Endothelial cell of umbilical vein (primary cell): ENCODE data around the gene CNKSR2. TPM values are rescaled to one million over a fixed set of nuclear protein-coding genes. Genes with fewer than 3 reads are reported as not detected.

Source experiments
- BruUV-seq: library from RNA; stranded (reverse); fragments of 400-500 nt; replicated peaks from 2 replicates; lab custom pipeline; 2021; lab: Mats Ljungman, UMichigan
- CTCF ChIA-PET: fragments of 300-600, 350-600 bp; sonication (Branson Sonifier 250); formaldehyde crosslinking; loops from one replicate; lab custom pipeline; 2021; ENCODE audit warnings: antibody characterized with exemption, inconsistent platforms; lab: Charles Lee
- POLR2A ChIA-PET: fragments of 300-600, 350-600 bp; sonication (Branson Sonifier 250); formaldehyde crosslinking; loops from one replicate; lab custom pipeline; 2021; ENCODE audit warnings: antibody characterized with exemption, inconsistent platforms; lab: Charles Lee
- DNase-seq: peaks from one replicate; pipeline ENCODE4 v3.0.0-alpha.2; 2011; ENCODE audit warnings: low read depth, low spot score
- FAIRE-seq: peaks from 2 replicates; lab custom pipeline; 2011; peaks lifted over from hg19 to GRCh38; lab: Jason Lieb, UNC
- H2AFZ ChIP-seq: 2 replicates; pipeline ENCODE4 v1.6.0; 2012; ENCODE audit warnings: low read depth, low read length, control low read depth, inconsistent platforms
- H3K27ac ChIP-seq: 2 replicates; pipeline ENCODE4 v1.5.1; 2011; ENCODE audit warnings: low read depth, mild to moderate bottlenecking, control low read depth, low read length, moderate library complexity; ENCODE audit not compliant: insufficient read depth
- H3K27me3 ChIP-seq, 2 experiments: 2 replicates each; pipeline versions ENCODE4 v1.6.0 to v1.6.1; 2011; ENCODE audit warnings: low read length in 2 of 2, mixed read lengths in 1 of 2; ENCODE audit not compliant: control insufficient read depth in 2 of 2, insufficient read depth in 2 of 2
- H3K36me3 ChIP-seq, 2 experiments: 2 replicates in 1 of 2; 3 replicates in 1 of 2; pipeline ENCODE4 v1.5.1; 2011; ENCODE audit warnings: low read length in 2 of 2, mild to moderate bottlenecking in 1 of 2, moderate library complexity in 1 of 2; ENCODE audit not compliant: control insufficient read depth in 2 of 2, insufficient read depth in 2 of 2; ENCODE audit errors: extremely low read depth in 1 of 2
- H3K4me1 ChIP-seq: 3 replicates; pipeline ENCODE4 v1.5.1; 2011; ENCODE audit warnings: mild to moderate bottlenecking, low read length; ENCODE audit not compliant: control insufficient read depth, insufficient read depth; ENCODE audit errors: extremely low read depth
- H3K4me2 ChIP-seq: 2 replicates; pipeline ENCODE4 v1.6.1; 2011; ENCODE audit warnings: low read length, control low read depth, mixed read lengths; ENCODE audit not compliant: insufficient read depth
- H3K4me3 ChIP-seq, 3 experiments: fragments of 200-600 bp in 1 of 3; sonication (generic), shearing (Covaris generic) in 1 of 3; replicated peaks in 1 of 3; 2 replicates each; pipeline ENCODE4 v1.5.1; 2011 to 2016; ENCODE audit warnings: control low read depth in 3 of 3, low read length in 3 of 3, mild to moderate bottlenecking in 2 of 3, inconsistent platforms in 1 of 3, low read depth in 1 of 3, moderate library complexity in 1 of 3; ENCODE audit not compliant: insufficient read depth in 1 of 3
- H3K79me2 ChIP-seq: 2 replicates; pipeline ENCODE4 v1.6.0; 2012; ENCODE audit warnings: low read length, inconsistent platforms; ENCODE audit not compliant: control insufficient read depth, insufficient read depth
- H3K9ac ChIP-seq: replicated peaks from 2 replicates; pipeline ENCODE3; 2011; ENCODE audit warnings: low read length, control low read depth; ENCODE audit not compliant: insufficient read depth; ENCODE audit errors: extremely low read depth
- H3K9me1 ChIP-seq: replicated peaks from 3 replicates; pipeline ENCODE4 v1.6.0; 2011; ENCODE audit warnings: mild to moderate bottlenecking, low read length; ENCODE audit not compliant: control insufficient read depth, insufficient read depth; ENCODE audit errors: extremely low read depth
- H3K9me3 ChIP-seq: replicated peaks from 2 replicates; pipeline ENCODE4 v1.5.1; 2012; ENCODE audit warnings: low read length, inconsistent platforms; ENCODE audit not compliant: control insufficient read depth, insufficient read depth
- H4K20me1 ChIP-seq: replicated peaks from 2 replicates; pipeline ENCODE3; 2011; ENCODE audit warnings: mild to moderate bottlenecking, low read length; ENCODE audit not compliant: control insufficient read depth, insufficient read depth; ENCODE audit errors: extremely low read depth
- EZH2 ChIP-seq: IDR thresholded peaks from 2 replicates; pipeline ENCODE4 v1.6.1; 2012; ENCODE audit warnings: borderline replicate concordance, low read depth, mild to moderate bottlenecking, moderate library complexity, low read length, inconsistent platforms; ENCODE audit not compliant: severe bottlenecking
- FOS ChIP-seq: IDR thresholded peaks from 2 replicates; pipeline ENCODE4 v1.6.1; 2011; ENCODE audit warnings: mild to moderate bottlenecking, low read length, moderate library complexity, borderline replicate concordance; ENCODE audit not compliant: insufficient read depth
- GATA2 ChIP-seq: IDR thresholded peaks from 2 replicates; pipeline ENCODE4 v1.7.0; 2011; ENCODE audit warnings: low read depth, mild to moderate bottlenecking, moderate library complexity, mixed read lengths, low read length; ENCODE audit not compliant: insufficient read length, insufficient read depth
- JUN ChIP-seq: IDR thresholded peaks from 2 replicates; pipeline ENCODE4 v1.6.1; 2011; ENCODE audit warnings: borderline replicate concordance, low read depth; ENCODE audit not compliant: insufficient read length, insufficient read depth
- MYC ChIP-seq: IDR thresholded peaks from one replicate; pipeline ENCODE4 v1.6.1; 2011; ENCODE audit warnings: mild to moderate bottlenecking, low read depth, low read length
- POLR2A ChIP-seq: IDR thresholded peaks from 2 replicates; pipeline ENCODE4 v1.6.1; 2012; ENCODE audit warnings: low read depth, mild to moderate bottlenecking, control low read depth, low read length
- POLR2AphosphoS5 ChIP-seq: IDR thresholded peaks from 2 replicates; pipeline ENCODE4 v1.6.1; 2012; ENCODE audit warnings: low read depth, mild to moderate bottlenecking, control low read depth, low read length, moderate library complexity; ENCODE audit not compliant: insufficient read depth
- dilution Hi-C: fragments of 300-500 bp; cut with MboI; formaldehyde crosslinking; loops from one replicate; pipeline ENCODE4 v1.15.0; 2019; ENCODE audit warnings: low sequenced_read_pairs; ENCODE audit not compliant: extremely low pct_ligation_motif_present
- intact Hi-C: fragments of 100-400 bp; cut with micrococcal nuclease; formaldehyde crosslinking; loops from one replicate; pipeline ENCODE4 v1.10.0; 2022
- polyA plus RNA-seq, 4 experiments: library from polyadenylated mRNA; depleted of rRNA in 3 of 4; stranded (reverse) in 3 of 4; unstranded in 1 of 4; fragments of >200 nt; gene quantifications; 2 replicates each; pipeline versions ENCODE4 v1.2.1 to v1.2.3, GENCODE V29; 2011 to 2012; ENCODE audit warnings: missing spikeins in 1 of 4
- total RNA-seq: library from RNA; stranded (reverse); gene quantifications from 2 replicates; pipeline ENCODE4 v1.2.3, GENCODE V29; 2021
- TF ChIP-seq, protein P1 (sequence below), 2 donors: IDR thresholded peaks; 1 replicate in 1 of 2; 2 replicates in 1 of 2; pipeline ENCODE4 v1.5.1; 2011; ENCODE audit warnings: low read length in 2 of 2, mild to moderate bottlenecking in 2 of 2, moderate library complexity in 2 of 2, control low read depth in 1 of 2, inconsistent platforms in 1 of 2, low read depth in 1 of 2; ENCODE audit not compliant: insufficient read depth in 1 of 2; ENCODE audit errors: extremely low read depth in 1 of 2
- TF ChIP-seq, protein P2 (sequence below): IDR thresholded peaks from 2 replicates; pipeline ENCODE4 v1.6.1; 2011; ENCODE audit not compliant: insufficient read depth, insufficient read length

CNKSR2 gene
- total and polyA plus RNA-seq, 2 donors (not counting 3 experiments of a cell fraction or from before 2014, with no cell fraction given): 0.13 TPM; not detected in 1

DNA sequence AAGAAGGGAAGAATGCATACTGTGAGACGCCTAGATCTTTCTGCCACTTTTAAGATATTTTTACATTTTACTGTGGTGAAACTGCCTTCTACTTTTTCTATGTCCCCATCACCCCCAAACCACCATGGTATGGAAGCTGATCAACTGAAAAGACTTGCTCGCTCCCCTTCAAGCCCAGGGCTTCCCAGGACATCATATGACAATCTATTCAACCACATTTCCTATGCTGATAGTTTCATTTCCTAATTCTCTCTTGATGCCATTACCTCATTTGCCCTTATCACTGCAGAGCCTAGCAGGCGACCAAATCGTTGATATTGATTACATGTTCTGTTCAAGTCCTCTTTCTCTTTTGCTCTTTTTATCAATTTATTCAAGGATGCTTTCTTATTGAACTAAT, 324.1 kb downstream of the CNKSR2 start:
- ChIA-PET CTCF (no interaction called here), POLR2A (no interaction called here)
- dilution Hi-C loops (no loop called here), intact Hi-C loops (no loop called here)
- H3K36me3 ChIP-seq: no peaks in the 10 kb centered on the region
- H3K9me1 ChIP-seq: no peaks in the 10 kb centered on the region
- no peaks in the 10 kb centered on the region for H3K9me3 ChIP-seq
- H3K79me2 ChIP-seq: no peaks in the 10 kb centered on the region
- H2AFZ ChIP-seq: no peak overlapping the region
- no peak for FAIRE-seq
- no peak overlapping the region for H3K27ac ChIP-seq
- H3K4me1 ChIP-seq: no peaks in the 10 kb centered on the region
- no peaks in the 10 kb centered on the region for H4K20me1 ChIP-seq
- no peak overlapping the region for H3K4me3 ChIP-seq
- H3K27me3 ChIP-seq: no peaks in the 10 kb centered on the region
- no peak overlapping the region for H3K4me2 ChIP-seq
- TF ChIP-seq JUN (no peak), POLR2AphosphoS5 (no peak), EZH2 (no peak), POLR2A (no peak), FOS (no peak), MYC (no peak), GATA2 (no peak)
- TF ChIP-seq, protein P1, sequence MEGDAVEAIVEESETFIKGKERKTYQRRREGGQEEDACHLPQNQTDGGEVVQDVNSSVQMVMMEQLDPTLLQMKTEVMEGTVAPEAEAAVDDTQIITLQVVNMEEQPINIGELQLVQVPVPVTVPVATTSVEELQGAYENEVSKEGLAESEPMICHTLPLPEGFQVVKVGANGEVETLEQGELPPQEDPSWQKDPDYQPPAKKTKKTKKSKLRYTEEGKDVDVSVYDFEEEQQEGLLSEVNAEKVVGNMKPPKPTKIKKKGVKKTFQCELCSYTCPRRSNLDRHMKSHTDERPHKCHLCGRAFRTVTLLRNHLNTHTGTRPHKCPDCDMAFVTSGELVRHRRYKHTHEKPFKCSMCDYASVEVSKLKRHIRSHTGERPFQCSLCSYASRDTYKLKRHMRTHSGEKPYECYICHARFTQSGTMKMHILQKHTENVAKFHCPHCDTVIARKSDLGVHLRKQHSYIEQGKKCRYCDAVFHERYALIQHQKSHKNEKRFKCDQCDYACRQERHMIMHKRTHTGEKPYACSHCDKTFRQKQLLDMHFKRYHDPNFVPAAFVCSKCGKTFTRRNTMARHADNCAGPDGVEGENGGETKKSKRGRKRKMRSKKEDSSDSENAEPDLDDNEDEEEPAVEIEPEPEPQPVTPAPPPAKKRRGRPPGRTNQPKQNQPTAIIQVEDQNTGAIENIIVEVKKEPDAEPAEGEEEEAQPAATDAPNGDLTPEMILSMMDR (IDR thresholded peaks at IDR 0.05; ENCODE audit: extremely low read depth in 1 of 2, insufficient read depth in 1 of 2, low read depth in 1 of 2, low read length in 2 of 2): no peak
- TF ChIP-seq, protein P2, sequence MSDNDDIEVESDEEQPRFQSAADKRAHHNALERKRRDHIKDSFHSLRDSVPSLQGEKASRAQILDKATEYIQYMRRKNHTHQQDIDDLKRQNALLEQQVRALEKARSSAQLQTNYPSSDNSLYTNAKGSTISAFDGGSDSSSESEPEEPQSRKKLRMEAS: no peak
- DNase-seq: no peak
- H3K9ac ChIP-seq: no peak overlapping the region
- no TSS peak for BruUV-seq
